Activated T-cell treated with anti-CD3 and anti-CD28 coated beads, Interleukin-2, amount 50 U/mL, for 72 hours (primary cell): ENCODE measurements around the gene RAVER2. TPM values are rescaled to one million over a fixed set of nuclear protein-coding genes. Genes with fewer than 3 reads are reported as not detected.

Experiments
- ATAC-seq, 2 donors: fragments of 150-1000 bp; cut with Tn5 transposase; replicated peaks in 1 of 2; 2 replicates each; pipeline ENCODE4 v1.10.0; 2021; ENCODE audit warnings: moderate library complexity in 2 of 2, mild to moderate bottlenecking in 1 of 2
- DNase-seq, 2 donors: peaks; one replicate each; pipeline ENCODE4 v3.0.0; 2021 to 2022; ENCODE audit warnings: mixed read lengths in 1 of 2
- H3K27ac Mint-ChIP-seq: one replicate; pipeline ENCODE4 v1.8.0; 2022; ENCODE audit warnings: mild to moderate bottlenecking, moderate library complexity, mixed read lengths
- H3K27me3 Mint-ChIP-seq: one replicate; pipeline ENCODE4 v1.8.0; 2022; ENCODE audit warnings: low read depth, mixed read lengths
- H3K36me3 Mint-ChIP-seq, 2 donors: one replicate each; pipeline ENCODE4 v1.8.0; 2022; ENCODE audit warnings: mixed read lengths in 2 of 2, mild to moderate bottlenecking in 1 of 2; ENCODE audit not compliant: insufficient read depth in 2 of 2
- H3K4me1 Mint-ChIP-seq: one replicate; pipeline ENCODE4 v1.8.0; 2022; ENCODE audit warnings: low read depth, mixed read lengths
- H3K4me3 Mint-ChIP-seq, 2 donors: one replicate each; pipeline ENCODE4 v1.8.0; 2022; ENCODE audit warnings: mild to moderate bottlenecking in 2 of 2, mixed read lengths in 2 of 2, moderate library complexity in 2 of 2
- H3K9me3 Mint-ChIP-seq, 2 donors: one replicate each; pipeline ENCODE4 v1.8.0; 2022; ENCODE audit warnings: mixed read lengths in 2 of 2
- total RNA-seq, 2 donors: library from RNA; stranded (reverse); gene quantifications; one replicate each; pipeline ENCODE4 v1.2.3, GENCODE V29; 2022

RAVER2 gene
- total RNA-seq, 2 donors from 2014 or later, result 2.7 to 3.0 TPM

- Mint-ChIP-seq H3K36me3 (peaks cover 14 to 31% of the 10 kb centered on the region in 2 donors), H3K4me1 (peaks cover 32% of the 10 kb centered on the region), H3K27me3 (no peaks in the 10 kb centered on the region), H3K9me3 (no peaks in the 10 kb centered on the region), H3K4me3 (peak overlapping the region in 1 of 2 donors; percentile 54), H3K27ac (peak overlapping the region; percentile 67)
- ATAC-seq, result no peak
- no peak for DNase-seq
These were observed 120.4 kb downstream of the RAVER2 start for GRCh38 chr1:64865105-64865757.

GRCh38 chr1:64866689-64867088 is 121.8 kb downstream of the RAVER2 start:
- DNase-seq (no peak), ATAC-seq (no peak)
- Mint-ChIP-seq H3K27me3 (no peaks in the 10 kb centered on the region), H3K36me3 (peaks cover 15 to 29% of the 10 kb centered on the region in 2 donors), H3K4me3 (no peak overlapping the region), H3K27ac (no peak overlapping the region), H3K9me3 (no peaks in the 10 kb centered on the region), H3K4me1 (peaks cover 24% of the 10 kb centered on the region)

- peaks cover 20% of the 10 kb centered on the region for H3K4me1 Mint-ChIP-seq
- H3K27me3 Mint-ChIP-seq, result no peaks in the 10 kb centered on the region
- H3K9me3 Mint-ChIP-seq, result no peaks in the 10 kb centered on the region
- ATAC-seq (no peak), DNase-seq (no peak)
- H3K36me3 Mint-ChIP-seq, result peaks cover 17 to 32% of the 10 kb centered on the region in 2 donors
- H3K4me3 Mint-ChIP-seq, result no peak overlapping the region
- H3K27ac Mint-ChIP-seq, result no peak overlapping the region
These were observed 122.4 kb downstream of the RAVER2 start for GRCh38 chr1:64867266-64867665.

GRCh38 chr1:64871256-64871655 is 126.4 kb downstream of the RAVER2 start:
- peaks cover 24 to 44% of the 10 kb centered on the region in 2 donors for H3K36me3 Mint-ChIP-seq
- no peak overlapping the region for H3K27ac Mint-ChIP-seq
- no peak for DNase-seq
- ATAC-seq, result no peak
- H3K9me3 Mint-ChIP-seq, result no peaks in the 10 kb centered on the region
- H3K4me1 Mint-ChIP-seq, result peaks cover 14% of the 10 kb centered on the region
- no peak overlapping the region for H3K4me3 Mint-ChIP-seq
- no peaks in the 10 kb centered on the region for H3K27me3 Mint-ChIP-seq

- ATAC-seq (no peak), DNase-seq (no peak)
- Mint-ChIP-seq H3K27ac (no peak overlapping the region), H3K9me3 (no peaks in the 10 kb centered on the region), H3K4me1 (peaks cover 22% of the 10 kb centered on the region), H3K27me3 (no peaks in the 10 kb centered on the region), H3K36me3 (peaks cover 22 to 44% of the 10 kb centered on the region in 2 donors), H3K4me3 (no peak overlapping the region)
These were observed 127.2 kb downstream of the RAVER2 start for GRCh38 chr1:64872067-64872466.

- no peak overlapping the region for H3K4me3 Mint-ChIP-seq
- DNase-seq (no peak), ATAC-seq (no peak)
- H3K9me3 Mint-ChIP-seq, result no peaks in the 10 kb centered on the region
- peaks cover 23 to 55% of the 10 kb centered on the region in 2 donors for H3K36me3 Mint-ChIP-seq
- no peak overlapping the region for H3K27ac Mint-ChIP-seq
- H3K4me1 Mint-ChIP-seq, result peaks cover 36% of the 10 kb centered on the region
- no peaks in the 10 kb centered on the region for H3K27me3 Mint-ChIP-seq
These were observed 128.7 kb downstream of the RAVER2 start for GRCh38 chr1:64873576-64873975.

- Mint-ChIP-seq H3K4me3 (no peak overlapping the region), H3K36me3 (peaks cover 27 to 55% of the 10 kb centered on the region in 2 donors), H3K4me1 (peaks cover 44% of the 10 kb centered on the region), H3K9me3 (no peaks in the 10 kb centered on the region), H3K27ac (no peak overlapping the region), H3K27me3 (no peaks in the 10 kb centered on the region)
- no peak for ATAC-seq
- no peak for DNase-seq
These were observed 129.8 kb downstream of the RAVER2 start for GRCh38 chr1:64874666-64875065.

- Mint-ChIP-seq H3K9me3 (no peaks in the 10 kb centered on the region), H3K4me1 (peaks cover 44% of the 10 kb centered on the region), H3K4me3 (no peak overlapping the region), H3K27ac (no peak overlapping the region), H3K27me3 (no peaks in the 10 kb centered on the region), H3K36me3 (peaks cover 27 to 55% of the 10 kb centered on the region in 2 donors)
- DNase-seq (no peak), ATAC-seq (no peak)
These were observed 130.2 kb downstream of the RAVER2 start for GRCh38 chr1:64875101-64875500.

- ATAC-seq (no peak), DNase-seq (no peak)
- H3K36me3 Mint-ChIP-seq, result peaks cover 27 to 55% of the 10 kb centered on the region in 2 donors
- no peaks in the 10 kb centered on the region for H3K27me3 Mint-ChIP-seq
- H3K4me1 Mint-ChIP-seq, result peaks cover 44% of the 10 kb centered on the region
- H3K9me3 Mint-ChIP-seq, result no peaks in the 10 kb centered on the region
- H3K27ac Mint-ChIP-seq, result no peak overlapping the region
- no peak overlapping the region for H3K4me3 Mint-ChIP-seq
These were observed 130.7 kb downstream of the RAVER2 start for GRCh38 chr1:64875606-64876005.

- peaks cover 20 to 48% of the 10 kb centered on the region in 2 donors for H3K36me3 Mint-ChIP-seq
- DNase-seq (peak in 1 of 2 donors; percentile 21), ATAC-seq (peak; percentile 79 to 88)
- peak overlapping the region; percentile 27 to 74 for H3K4me3 Mint-ChIP-seq
- peaks cover 54% of the 10 kb centered on the region for H3K4me1 Mint-ChIP-seq
- H3K27me3 Mint-ChIP-seq, result no peaks in the 10 kb centered on the region
- no peaks in the 10 kb centered on the region for H3K9me3 Mint-ChIP-seq
- H3K27ac Mint-ChIP-seq, result peak overlapping the region; percentile 74
These were observed 132.3 kb downstream of the RAVER2 start for GRCh38 chr1:64877151-64877550.

GRCh38 chr1:64877598-64877997 is 132.7 kb downstream of the RAVER2 start:
- no peaks in the 10 kb centered on the region for H3K27me3 Mint-ChIP-seq
- no peak for DNase-seq
- ATAC-seq, result no peak
- H3K27ac Mint-ChIP-seq, result no peak overlapping the region
- peaks cover 21 to 46% of the 10 kb centered on the region in 2 donors for H3K36me3 Mint-ChIP-seq
- peak overlapping the region; percentile 27 to 74 for H3K4me3 Mint-ChIP-seq
- peaks cover 59% of the 10 kb centered on the region for H3K4me1 Mint-ChIP-seq
- H3K9me3 Mint-ChIP-seq, result no peaks in the 10 kb centered on the region

- H3K4me1 Mint-ChIP-seq, result peaks cover 61% of the 10 kb centered on the region
- peak overlapping the region in 1 of 2 donors; percentile 17 for H3K4me3 Mint-ChIP-seq
- peaks cover 22 to 44% of the 10 kb centered on the region in 2 donors for H3K36me3 Mint-ChIP-seq
- H3K27ac Mint-ChIP-seq, result no peak overlapping the region
- ATAC-seq (no peak), DNase-seq (no peak)
- H3K27me3 Mint-ChIP-seq, result no peaks in the 10 kb centered on the region
- H3K9me3 Mint-ChIP-seq, result no peaks in the 10 kb centered on the region
These were observed 133.2 kb downstream of the RAVER2 start for GRCh38 chr1:64878090-64878489.

- ATAC-seq (no peak), DNase-seq (no peak)
- Mint-ChIP-seq H3K27ac (no peak overlapping the region), H3K9me3 (no peaks in the 10 kb centered on the region), H3K4me1 (peaks cover 66% of the 10 kb centered on the region), H3K27me3 (no peaks in the 10 kb centered on the region), H3K36me3 (peaks cover 18 to 40% of the 10 kb centered on the region in 2 donors), H3K4me3 (no peak overlapping the region)
These were observed 134.2 kb downstream of the RAVER2 start for GRCh38 chr1:64878931-64879611.
